ENCODE data around the gene ERH. TPM values are rescaled to one million over a fixed set of nuclear protein-coding genes. Genes with fewer than 3 reads are reported as not detected.

The ERH gene
- total RNA-seq, 1 donor from 2014 or later, result 163 TPM

DNA sequence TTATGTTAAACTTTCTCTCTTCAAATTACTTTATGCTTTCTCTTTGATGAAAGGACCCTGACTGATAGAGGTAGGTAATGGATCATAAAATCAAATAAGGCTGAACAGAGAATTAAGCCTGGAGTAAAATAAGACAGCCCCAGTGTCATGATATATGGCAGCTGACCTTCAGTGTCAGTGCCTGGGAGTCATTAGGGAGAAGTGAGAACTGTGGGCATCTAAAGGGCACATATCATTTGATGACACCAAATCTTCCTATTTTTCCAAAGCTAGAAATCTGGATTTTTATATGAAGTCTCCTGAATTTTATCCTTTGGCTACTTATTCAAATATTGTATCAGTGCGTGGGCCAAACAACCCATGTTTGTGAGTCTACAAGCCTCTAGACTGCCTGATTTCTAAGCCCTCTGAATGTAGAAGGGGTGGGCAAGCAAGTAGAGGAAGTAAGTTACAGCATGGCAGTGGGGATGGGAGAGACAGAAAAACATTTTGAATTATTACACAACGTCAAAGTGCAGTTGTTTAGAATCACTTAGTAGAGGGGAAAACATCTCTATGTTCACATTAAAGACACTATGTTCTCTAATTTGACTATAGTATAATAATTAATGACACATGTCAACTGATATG, 10.3 kb upstream of the ERH start:
- TF ChIP-seq, protein P1, sequence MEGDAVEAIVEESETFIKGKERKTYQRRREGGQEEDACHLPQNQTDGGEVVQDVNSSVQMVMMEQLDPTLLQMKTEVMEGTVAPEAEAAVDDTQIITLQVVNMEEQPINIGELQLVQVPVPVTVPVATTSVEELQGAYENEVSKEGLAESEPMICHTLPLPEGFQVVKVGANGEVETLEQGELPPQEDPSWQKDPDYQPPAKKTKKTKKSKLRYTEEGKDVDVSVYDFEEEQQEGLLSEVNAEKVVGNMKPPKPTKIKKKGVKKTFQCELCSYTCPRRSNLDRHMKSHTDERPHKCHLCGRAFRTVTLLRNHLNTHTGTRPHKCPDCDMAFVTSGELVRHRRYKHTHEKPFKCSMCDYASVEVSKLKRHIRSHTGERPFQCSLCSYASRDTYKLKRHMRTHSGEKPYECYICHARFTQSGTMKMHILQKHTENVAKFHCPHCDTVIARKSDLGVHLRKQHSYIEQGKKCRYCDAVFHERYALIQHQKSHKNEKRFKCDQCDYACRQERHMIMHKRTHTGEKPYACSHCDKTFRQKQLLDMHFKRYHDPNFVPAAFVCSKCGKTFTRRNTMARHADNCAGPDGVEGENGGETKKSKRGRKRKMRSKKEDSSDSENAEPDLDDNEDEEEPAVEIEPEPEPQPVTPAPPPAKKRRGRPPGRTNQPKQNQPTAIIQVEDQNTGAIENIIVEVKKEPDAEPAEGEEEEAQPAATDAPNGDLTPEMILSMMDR (conservative IDR thresholded peaks at IDR 0.05; ENCODE audit: low read depth, low read length), result no peak
- DNase-seq (ENCODE audit: low read depth), result no peak
- H3K4me3 ChIP-seq (ENCODE audit: low read depth, low read length), result no peak overlapping the region

DNA sequence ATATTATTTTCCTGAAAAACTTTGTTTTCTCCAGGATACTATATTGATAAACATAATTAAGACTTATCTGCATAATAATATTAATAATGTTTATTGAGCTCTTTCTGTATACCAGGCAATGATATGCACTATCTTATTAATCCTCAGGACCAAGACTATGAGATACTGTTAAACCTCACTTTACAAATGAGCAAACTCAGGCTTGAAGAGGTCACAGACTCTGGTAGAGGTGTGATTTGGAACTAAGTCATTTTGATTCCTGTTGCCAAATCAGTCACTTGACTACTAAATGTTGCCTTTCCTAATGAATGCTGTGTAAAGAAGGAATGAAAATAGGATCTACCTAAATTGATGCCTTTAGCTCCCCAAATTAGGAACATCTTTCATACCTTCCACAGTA, 7.7 kb upstream of the ERH start:
- no peak for DNase-seq (ENCODE audit: low read depth)
- TF ChIP-seq, protein P1 (conservative IDR thresholded peaks at IDR 0.05; ENCODE audit: low read depth, low read length), result no peak
- H3K4me3 ChIP-seq (ENCODE audit: low read depth, low read length), result no peak overlapping the region

DNA sequence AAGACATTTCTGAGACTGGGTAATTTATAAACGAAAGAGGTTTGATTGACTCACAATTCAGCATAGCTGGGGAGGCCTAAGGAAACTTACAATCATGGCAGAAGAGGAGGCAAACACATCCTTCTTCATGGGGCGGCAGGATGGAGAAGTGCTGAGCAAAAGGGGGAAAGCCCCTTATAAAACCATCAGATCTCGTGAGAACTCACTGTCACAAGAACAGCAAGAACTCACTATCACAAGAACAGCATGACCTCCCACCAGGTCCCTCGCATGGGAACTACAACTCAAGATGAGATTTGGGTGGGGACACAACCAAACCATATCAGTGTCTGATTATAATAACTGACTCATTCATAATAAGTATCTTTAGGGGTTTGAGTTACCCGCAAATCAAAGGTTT, 6.8 kb upstream of the ERH start:
- H3K4me3 ChIP-seq (ENCODE audit: low read depth, low read length), result no peak overlapping the region
- DNase-seq (ENCODE audit: low read depth), result no peak
- TF ChIP-seq, protein P1 (conservative IDR thresholded peaks at IDR 0.05; ENCODE audit: low read depth, low read length), result no peak

GRCh38 chr14:69404478-69404877, 6.4 kb upstream of the ERH start:
- TF ChIP-seq, protein P1 (conservative IDR thresholded peaks at IDR 0.05; ENCODE audit: low read depth, low read length), result no peak
- DNase-seq (ENCODE audit: low read depth), result no peak
- H3K4me3 ChIP-seq (ENCODE audit: low read depth, low read length), result no peak overlapping the region

GRCh38 chr14:69401841-69402240, 3.7 kb upstream of the ERH start:
- DNase-seq (ENCODE audit: low read depth), result no peak
- H3K4me3 ChIP-seq (ENCODE audit: low read depth, low read length), result peak overlapping the region; percentile 80

DNA sequence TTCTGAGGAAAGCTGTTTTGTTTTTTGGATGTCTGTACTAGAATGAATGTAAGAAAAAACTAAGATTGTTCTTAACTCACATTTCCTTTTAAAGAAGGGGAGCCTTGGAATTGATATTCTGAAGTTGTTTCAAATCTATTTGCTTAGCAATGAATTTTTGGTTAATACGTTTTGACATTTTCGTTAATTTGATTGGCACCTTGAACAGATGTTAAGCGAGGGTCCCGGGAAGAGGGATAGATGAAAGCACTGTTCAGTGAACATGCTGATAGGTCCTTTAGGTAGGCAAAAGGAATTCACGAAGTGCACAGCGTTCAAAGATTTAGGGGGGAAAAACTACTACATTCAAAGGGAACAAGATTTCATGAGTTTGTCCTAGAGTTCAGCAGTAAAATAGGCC, 2.1 kb upstream of the ERH start:
- TF ChIP-seq, protein P1 (conservative IDR thresholded peaks at IDR 0.05; ENCODE audit: low read depth, low read length), result no peak
- H3K4me3 ChIP-seq (ENCODE audit: low read depth, low read length), result peak overlapping the region; percentile 80
- DNase-seq (ENCODE audit: low read depth), result no peak

More at GRCh38 chr14:69401841-69402240, 3.7 kb upstream of the ERH start:
- TF ChIP-seq, protein P1 (conservative IDR thresholded peaks at IDR 0.05; ENCODE audit: low read depth, low read length), result no peak

- TF ChIP-seq, protein P1 (conservative IDR thresholded peaks at IDR 0.05; ENCODE audit: low read depth, low read length), result no peak
- peak overlapping the region; percentile 80 for H3K4me3 ChIP-seq (ENCODE audit: low read depth, low read length)
- DNase-seq (ENCODE audit: low read depth), result no peak
Measured at GRCh38 chr14:69399750-69400149, 1.7 kb upstream of the ERH start.
